Stimulated activated CD4-positive, alpha-beta T cell treated with anti-CD3 and anti-CD28 coated beads, Interleukin-4, amount 100 ng/mL, for 1 hour (primary cell): ENCODE data around the gene SMCR8.
"Not testable (repeated sequence)": the region's sequence is repeated elsewhere in the genome, so short reads cannot be mapped to it uniquely, and the experiment has no call there.

Experiments
- DNase-seq: peaks from one replicate; pipeline ENCODE4 v3.0.0-alpha.2; 2020

SMCR8 gene

DNA sequence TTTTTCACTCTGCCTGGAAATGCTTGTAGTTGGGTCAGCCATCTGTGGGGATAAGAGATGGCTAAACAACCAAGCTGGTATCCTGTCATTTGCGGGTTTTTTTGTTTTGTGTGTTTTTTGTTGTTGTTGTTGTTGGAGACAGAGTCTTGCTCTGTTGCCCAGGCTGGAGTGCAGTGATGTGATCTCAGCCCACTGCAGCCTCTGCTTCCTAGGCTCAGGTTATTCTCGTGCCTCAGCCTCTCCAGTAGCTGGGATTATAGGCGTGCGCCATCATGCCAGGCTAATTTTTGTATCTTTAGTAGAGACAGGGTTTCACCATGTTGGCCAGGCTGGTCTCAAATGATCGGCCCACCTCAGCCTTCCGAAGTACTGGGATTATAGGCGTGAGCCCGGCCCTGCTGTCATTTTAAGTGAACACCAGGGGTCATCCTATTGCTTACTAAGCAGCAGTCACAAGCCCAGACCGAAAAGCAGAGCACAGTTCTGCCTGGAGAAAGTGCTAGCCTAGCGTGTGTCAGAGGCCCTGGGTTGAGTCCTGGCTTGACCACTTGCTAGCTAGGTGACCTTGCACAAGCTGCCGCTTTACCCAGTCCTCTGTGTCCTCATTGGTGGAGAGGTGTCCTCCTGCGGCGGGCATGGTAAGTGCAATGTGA is 4.6 kb downstream of the SMCR8 start:
- no peak for DNase-seq

- no peak for DNase-seq
Measured at GRCh38 chr17:18320301-18320700, 5.2 kb downstream of the SMCR8 start.

DNA sequence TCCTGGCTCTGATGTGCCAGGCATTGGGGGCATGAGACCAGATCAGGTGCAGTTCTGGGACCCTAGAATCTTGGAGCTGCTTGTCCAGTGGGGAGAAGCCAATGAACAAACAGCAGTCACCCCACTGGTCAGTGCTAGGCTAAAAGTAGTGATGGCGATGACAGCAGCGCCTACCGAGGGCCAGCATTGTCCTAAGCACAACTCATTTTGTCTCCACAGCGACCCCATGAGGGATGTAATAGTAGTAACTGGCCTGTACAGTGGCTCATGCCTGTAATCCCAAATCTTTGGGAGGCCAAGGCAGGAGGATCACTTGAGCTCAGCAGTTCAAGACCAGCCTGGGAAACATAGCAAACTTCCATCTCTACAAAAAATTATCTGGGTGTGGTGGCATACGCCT is 6.2 kb downstream of the SMCR8 start:
- no peak for DNase-seq

GRCh38 chr17:18322522-18322921 is 7.4 kb downstream of the SMCR8 start:
- no peak for DNase-seq

GRCh38 chr17:18323007-18323406 is 7.9 kb downstream of the SMCR8 start:
- DNase-seq: no peak

DNA sequence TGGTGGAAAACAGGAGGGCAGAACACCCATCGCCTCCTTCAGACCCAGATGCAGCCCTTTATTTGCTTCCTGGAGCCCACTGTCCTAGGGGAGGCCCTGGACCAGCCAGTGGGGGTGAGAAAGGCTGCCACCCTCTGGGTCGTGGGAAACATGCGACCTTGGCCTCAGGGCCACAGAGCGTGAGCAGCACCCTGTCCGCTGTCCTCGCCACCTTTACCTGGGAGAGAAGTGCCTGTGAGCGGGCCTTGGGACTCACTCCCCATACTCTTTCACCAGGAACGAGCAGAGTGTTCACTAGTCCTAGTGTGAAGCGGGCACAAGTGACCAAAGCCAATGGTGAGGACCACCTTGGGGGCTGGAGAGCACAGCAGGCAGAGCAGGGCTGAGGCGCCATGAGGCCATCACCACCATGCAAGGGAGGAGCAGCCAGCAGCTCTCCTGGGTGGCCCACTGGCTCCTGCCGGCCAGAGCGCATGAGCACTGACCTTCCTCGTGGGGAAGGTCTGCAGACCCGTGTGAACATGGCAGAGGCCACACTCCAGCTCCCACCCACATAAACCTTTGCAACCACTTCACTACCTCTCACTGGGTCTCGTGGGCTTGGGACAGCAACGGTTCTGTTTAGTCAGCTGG is 8.5 kb downstream of the SMCR8 start:
- DNase-seq: no peak

- no peak for DNase-seq
Measured at GRCh38 chr17:18324140-18325050, 9.3 kb downstream of the SMCR8 start.

DNA sequence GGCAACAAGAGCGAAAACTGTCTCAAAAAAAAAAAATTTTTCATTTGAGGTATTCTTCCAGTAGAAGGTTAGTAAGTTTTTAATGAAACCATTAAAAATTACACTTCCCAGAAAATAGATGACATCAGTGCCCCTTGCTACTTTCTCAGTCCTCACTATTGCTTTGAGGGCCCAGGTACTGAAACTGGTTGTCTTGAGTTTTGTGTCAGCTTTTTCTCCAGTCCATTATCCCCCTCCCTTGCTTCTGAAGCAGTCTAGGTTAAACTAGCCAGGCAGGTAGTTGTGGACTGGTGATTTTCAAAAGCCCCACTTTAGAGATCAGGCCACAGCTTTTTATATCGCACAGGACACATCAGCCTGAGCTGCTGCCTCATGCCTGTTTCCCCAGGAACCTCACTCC is 10.9 kb downstream of the SMCR8 start:
- DNase-seq: no peak

GRCh38 chr17:18326572-18326971 is 11.5 kb downstream of the SMCR8 start:
- DNase-seq: no peak

DNA sequence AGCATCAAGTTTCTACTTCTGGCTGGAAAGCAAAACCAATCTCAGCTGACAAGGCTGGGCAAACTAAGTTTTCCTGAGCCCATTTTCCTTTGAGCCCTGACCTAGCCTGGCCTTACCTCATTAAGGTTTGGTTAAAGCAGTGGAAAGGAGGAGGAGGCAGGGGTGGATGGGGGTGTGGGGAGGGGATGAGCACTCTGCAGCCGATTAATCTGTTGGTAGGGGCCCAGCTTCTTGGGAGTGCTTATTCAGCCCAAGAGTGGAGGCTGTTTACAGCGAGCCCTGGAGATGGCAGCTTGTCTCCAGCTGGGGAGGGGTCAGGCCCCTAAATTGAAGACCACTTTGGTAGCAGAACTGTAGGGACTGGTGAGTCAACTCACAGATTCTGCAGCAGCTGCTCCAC is 12.0 kb downstream of the SMCR8 start:
- no peak for DNase-seq

DNA sequence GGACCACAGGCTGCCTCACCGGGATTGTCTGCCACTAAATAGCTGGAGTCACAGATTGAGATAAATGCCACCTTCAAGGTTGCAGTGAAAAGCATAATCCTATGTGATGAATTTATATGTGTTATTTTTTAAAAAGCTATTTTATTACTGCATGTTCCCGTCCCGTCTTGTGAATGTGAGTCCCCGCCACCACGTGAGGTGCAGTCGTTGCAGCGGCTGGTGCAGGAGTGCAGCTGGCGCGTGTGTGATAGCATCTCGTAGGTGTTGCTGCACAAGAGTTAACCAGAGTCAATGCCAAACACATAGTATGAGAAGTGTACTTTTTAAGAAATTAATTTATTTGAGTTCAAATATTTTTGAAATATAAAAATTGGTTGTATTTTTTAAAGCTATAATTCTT is 12.5 kb downstream of the SMCR8 start:
- DNase-seq: no peak

- no peak for DNase-seq
Measured at GRCh38 chr17:18328643-18329204, 13.6 kb downstream of the SMCR8 start.

- no peak for DNase-seq
Measured at GRCh38 chr17:18331879-18332278, 16.8 kb downstream of the SMCR8 start.

GRCh38 chr17:18332909-18333489 is 17.9 kb downstream of the SMCR8 start:
- DNase-seq: no peak

DNA sequence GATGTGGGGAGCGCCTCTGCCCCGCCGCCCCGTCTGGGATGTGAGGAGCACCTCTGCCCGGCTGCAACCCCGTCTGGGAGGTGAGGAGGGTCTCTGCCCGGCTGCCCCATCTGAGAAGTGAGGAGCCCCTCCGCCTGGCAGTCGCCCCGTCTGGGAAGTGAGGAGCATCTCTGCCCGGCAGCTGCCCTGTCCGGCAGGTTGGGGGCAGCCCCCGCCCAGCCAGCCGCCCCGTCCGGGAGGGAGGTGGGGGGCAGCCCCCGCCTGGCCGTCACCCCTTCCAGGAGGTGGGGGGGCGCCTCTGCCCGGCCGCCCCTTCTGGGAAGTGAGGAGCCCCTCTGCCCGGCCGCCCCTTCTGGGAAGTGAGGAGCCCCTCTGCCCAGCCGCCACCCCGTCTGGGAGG is 23.1 kb downstream of the SMCR8 start:
- not testable (repeated sequence) for DNase-seq

GRCh38 chr17:18339933-18340332 is 24.8 kb downstream of the SMCR8 start:
- DNase-seq: no peak

DNA sequence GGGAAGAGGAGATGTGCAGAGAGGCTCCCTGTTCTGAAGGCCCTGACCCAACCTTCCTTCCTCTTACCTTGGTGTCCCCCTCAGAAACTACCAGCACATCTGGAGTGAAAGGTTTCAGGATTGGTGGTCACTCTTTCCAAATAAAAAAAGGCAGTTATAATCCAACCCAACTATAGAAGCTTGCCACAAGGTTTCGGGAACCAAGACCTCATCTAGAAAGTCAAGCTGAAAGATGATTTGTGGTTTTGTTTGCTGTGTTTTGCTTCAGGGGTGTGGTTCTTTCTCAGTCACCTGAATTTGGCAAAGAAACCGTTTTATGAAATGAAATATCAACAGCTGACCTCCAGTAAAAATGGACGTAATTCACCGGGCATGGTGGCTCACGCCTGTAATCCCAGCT is 28.9 kb downstream of the SMCR8 start:
- DNase-seq: no peak

DNA sequence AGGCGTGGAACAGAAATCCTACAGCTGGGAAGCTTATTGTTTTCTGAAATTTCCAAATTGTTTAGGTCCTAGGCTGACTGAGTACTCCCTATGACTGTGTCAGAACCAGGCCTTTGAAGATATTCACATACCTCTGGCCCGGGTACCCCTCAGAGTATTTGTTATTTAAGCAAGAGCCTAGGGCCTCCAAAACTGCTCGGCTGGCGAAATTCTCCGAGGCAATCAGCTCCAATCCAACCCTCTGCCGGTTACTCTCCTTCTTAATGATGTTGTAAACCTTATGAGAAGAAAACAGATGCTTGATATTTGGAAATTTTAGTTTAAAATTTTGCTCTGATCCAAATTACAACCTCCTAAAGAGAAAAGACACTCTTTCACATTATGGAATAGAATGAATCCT is 38.4 kb downstream of the SMCR8 start:
- no peak for DNase-seq

DNA sequence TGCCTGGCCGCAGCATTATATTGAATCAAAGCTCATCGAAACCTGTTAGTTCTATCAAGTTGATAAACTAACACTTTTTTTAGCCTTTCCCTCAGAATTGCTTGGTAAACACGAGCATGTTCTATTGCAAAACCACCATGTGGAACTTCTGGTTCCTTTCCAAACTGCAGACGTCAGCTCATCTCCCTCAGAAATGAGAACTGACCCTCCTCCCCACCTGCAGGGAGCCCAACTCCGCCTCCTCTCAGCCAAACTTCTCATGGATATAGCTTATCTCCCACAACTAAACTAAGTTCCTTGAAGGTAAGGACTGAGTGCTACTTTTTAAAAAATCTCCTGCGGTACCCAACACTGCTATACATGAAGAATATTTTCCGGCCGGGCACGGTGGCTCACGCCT is 41.5 kb downstream of the SMCR8 start:
- no peak for DNase-seq

- no peak for DNase-seq
Measured at GRCh38 chr17:18360518-18360917, 45.4 kb downstream of the SMCR8 start.

DNA sequence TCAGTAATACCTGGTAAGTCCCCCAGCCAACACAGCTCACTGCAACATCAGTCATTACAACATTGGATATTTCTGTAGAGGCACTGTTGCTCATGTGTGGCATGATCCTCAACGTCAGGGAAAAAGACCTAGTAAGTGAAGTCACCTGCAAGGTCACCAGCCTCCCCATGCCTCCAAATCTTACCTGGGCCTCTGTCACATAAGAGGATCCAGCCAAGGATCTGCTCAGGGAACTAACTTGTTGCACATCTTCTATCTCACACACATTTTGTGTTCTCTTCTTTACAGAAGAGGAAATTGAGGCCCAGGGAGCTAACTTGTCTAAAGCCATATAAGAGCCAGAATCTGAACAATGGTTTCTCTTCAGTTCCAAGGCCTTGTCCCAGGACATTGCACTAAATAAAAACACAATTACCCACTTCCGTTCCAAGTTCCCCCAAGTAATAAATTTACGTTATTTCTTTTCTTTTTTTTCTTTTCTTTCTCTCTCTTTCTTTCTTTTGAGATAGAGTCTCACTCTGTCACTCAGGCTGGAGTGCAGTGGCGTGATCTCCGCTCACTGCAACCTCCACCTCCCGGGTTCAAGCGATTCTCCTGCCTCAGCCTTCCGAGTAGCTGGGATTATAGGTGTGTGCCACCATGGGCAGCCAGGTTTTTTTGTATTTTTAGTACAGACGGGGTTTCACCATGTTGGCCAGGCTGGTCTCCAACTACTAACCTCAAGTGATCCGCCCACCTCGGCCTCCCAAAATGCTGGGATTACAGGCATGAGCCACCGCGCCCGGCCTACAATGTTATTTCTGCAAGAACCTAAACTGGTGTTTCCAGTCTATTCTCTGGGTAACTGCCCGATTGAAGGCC is 47.0 kb downstream of the SMCR8 start:
- no peak for DNase-seq

GRCh38 chr17:18362698-18363100 is 47.6 kb downstream of the SMCR8 start:
- no peak for DNase-seq
